ENCODE results near the gene LHX4. TPM values are rescaled to one million over a fixed set of nuclear protein-coding genes. Genes with fewer than 3 reads are reported as not detected.

The LHX4 gene
- total and polyA plus RNA-seq, 2 of the 4 experiments (the other 2 are of a cell fraction) = 0.05 to 0.18 TPM

GRCh38 chr1:180282401-180283044 lies 52.5 kb downstream of the LHX4 start:
- intact Hi-C loops (cut with micrococcal nuclease) (loop anchor here (5.0 kb wide), 1 partner anchor 60 kb away; no protein-coding TSS in a partner anchor), dilution Hi-C loops (cut with HindIII; ENCODE audit: low sequenced_read_pairs, unreplicated experiment) (no loop called here), in situ Hi-C loops (cut with MboI; ENCODE audit: low sequenced_read_pairs) (no loop called here)
- TF ChIP-seq MAFK (IDR thresholded peaks at IDR 0.05; ENCODE audit: low read depth, low read length) = no peak
- TF ChIP-seq RCOR1 (IDR thresholded peaks at IDR 0.05; ENCODE audit: insufficient replicate concordance, low read length) = no peak
- TF ChIP-seq NFE2L2 (IDR thresholded peaks at IDR 0.05; ENCODE audit: low read depth, low read length) = no peak
- no peak for TF ChIP-seq USF2 (IDR thresholded peaks at IDR 0.05; ENCODE audit: low read depth, low read length)
- TF ChIP-seq RFX5 (IDR thresholded peaks at IDR 0.05; ENCODE audit: low read depth, low read length) = no peak
- TF ChIP-seq CEBPB (IDR thresholded peaks at IDR 0.05; ENCODE audit: low read depth, low read length) = no peak
- TF ChIP-seq POLR2A (IDR thresholded peaks at IDR 0.05; ENCODE audit: low read depth, low read length) = no peak
- no peak for TF ChIP-seq SMC3 (IDR thresholded peaks at IDR 0.05; ENCODE audit: low read depth, low read length)
- TF ChIP-seq CHD1 (IDR thresholded peaks at IDR 0.05; ENCODE audit: low read depth, low read length) = no peak
- TF ChIP-seq CTCF (conservative IDR thresholded peaks at IDR 0.05; ENCODE audit: low read depth, low read length) = no peak
- TF ChIP-seq BHLHE40 (IDR thresholded peaks at IDR 0.05; ENCODE audit: low read depth, low read length) = no peak
- TF ChIP-seq RAD21 (IDR thresholded peaks at IDR 0.05; ENCODE audit: low read length) = no peak
- TF ChIP-seq ELK1 (IDR thresholded peaks at IDR 0.05; ENCODE audit: borderline replicate concordance, low read depth, low read length) = no peak
- no peak for TF ChIP-seq MXI1 (IDR thresholded peaks at IDR 0.05; ENCODE audit: borderline replicate concordance, low read depth, low read length)
- no peak for TF ChIP-seq MAZ (IDR thresholded peaks at IDR 0.05; ENCODE audit: borderline replicate concordance, low read depth, low read length)
- no peak for TF ChIP-seq FOS (IDR thresholded peaks at IDR 0.05; ENCODE audit: low read depth, low read length)
- no peak overlapping the region for H3K18ac ChIP-seq (ENCODE audit: low read depth, low read length)
- no peak overlapping the region for H3K4me3 ChIP-seq (ENCODE audit: insufficient read depth, low read depth, low read length)
- H3K9me3 ChIP-seq (ENCODE audit: control insufficient read depth, insufficient read depth, low read length) = no peaks in the 10 kb centered on the region
- H3K27me3 ChIP-seq (ENCODE audit: control insufficient read depth, insufficient read depth, low read length) = no peaks in the 10 kb centered on the region
- H4K20me1 ChIP-seq (ENCODE audit: insufficient read depth, low read length) = peaks cover 3% of the 10 kb centered on the region; the same call in 1 of the 2 replicates
- ATAC-seq (ENCODE audit: low read depth) (no peak), DNase-seq (no peak)
- no peak overlapping the region for H2BK20ac ChIP-seq (ENCODE audit: low read depth, low read length)
- H2BK15ac ChIP-seq (ENCODE audit: low read depth, low read length) = no peak overlapping the region
- H2AK9ac ChIP-seq (replicated peaks; ENCODE audit: low read depth, low read length, poor library complexity) = no peak overlapping the region
- H3K9me1 ChIP-seq (ENCODE audit: insufficient read depth, low read length) = peaks cover 10% of the 10 kb centered on the region
- no peak overlapping the region for H3K27ac ChIP-seq (ENCODE audit: insufficient read depth, low read length)
- no peak overlapping the region for H4K5ac ChIP-seq (ENCODE audit: low read depth, low read length)
- no peak overlapping the region for H4K91ac ChIP-seq (ENCODE audit: insufficient read depth, low read depth, low read length)
- H3K23ac ChIP-seq (ENCODE audit: low read depth, low read length) = no peak overlapping the region
- H2BK5ac ChIP-seq (ENCODE audit: low read depth, low read length, poor library complexity, severe bottlenecking) = no peak overlapping the region
- no peak overlapping the region for H3K9ac ChIP-seq (ENCODE audit: low read depth, low read length)
- ChIA-PET POLR2A (ENCODE audit: unreplicated experiment) (no interaction called here), CTCF (interaction anchor here (0.6 kb wide), 1 partner anchor 17 kb away, joined by 3 read pairs; no protein-coding TSS in a partner anchor)
- H3K4ac ChIP-seq (ENCODE audit: low read depth, low read length) = no peak overlapping the region
- no peak overlapping the region for H4K8ac ChIP-seq (ENCODE audit: low read depth in 2 of 2, low read length in 2 of 2)
- no peak overlapping the region for H3K56ac ChIP-seq (ENCODE audit: extremely low read depth, insufficient read depth, low read length)
- no TSS peak for BruUV-seq (replicated peaks)
- H3K79me1 ChIP-seq (ENCODE audit: low read depth in 1 of 2, low read length in 2 of 2) = no peaks in the 10 kb centered on the region
- H3K36me3 ChIP-seq (ENCODE audit: control insufficient read depth, insufficient read depth, low read length) = peaks cover 16% of the 10 kb centered on the region
- H2BK120ac ChIP-seq (ENCODE audit: low read depth, low read length) = no peak overlapping the region
- no peak overlapping the region for H2AFZ ChIP-seq (replicated peaks; ENCODE audit: low read length, poor library complexity)
- no peak overlapping the region for H3K14ac ChIP-seq (replicated peaks; ENCODE audit: low read depth, low read length)
- WGBS, 2 experiments (ENCODE audit: extremely low coverage in 2 of 2, insufficient read length in 1 of 2) = no CpG with 5 or more reads among the region's 5 CpGs
- no peak overlapping the region for H2AK5ac ChIP-seq (ENCODE audit: low read depth, low read length)
- no peak overlapping the region for H3K4me2 ChIP-seq (ENCODE audit: low read depth, low read length)
- H3K4me1 ChIP-seq (ENCODE audit: control insufficient read depth, insufficient read depth, low read length) = peaks cover 2% of the 10 kb centered on the region; the same call in 1 of the 2 replicates

All from IMR-90 (cell line).